Stimulated activated CD8-positive, alpha-beta memory T cell treated with anti-CD3 and anti-CD28 coated beads, Interleukin-2, amount 100 ng/mL, for 48 hours (primary cell): ENCODE data around the gene NFIB.

Experiments
- DNase-seq, 2 donors: peaks; one replicate each; pipeline ENCODE4 v3.0.0-alpha.2; 2020; ENCODE audit warnings: low read depth in 2 of 2

NFIB gene

DNA sequence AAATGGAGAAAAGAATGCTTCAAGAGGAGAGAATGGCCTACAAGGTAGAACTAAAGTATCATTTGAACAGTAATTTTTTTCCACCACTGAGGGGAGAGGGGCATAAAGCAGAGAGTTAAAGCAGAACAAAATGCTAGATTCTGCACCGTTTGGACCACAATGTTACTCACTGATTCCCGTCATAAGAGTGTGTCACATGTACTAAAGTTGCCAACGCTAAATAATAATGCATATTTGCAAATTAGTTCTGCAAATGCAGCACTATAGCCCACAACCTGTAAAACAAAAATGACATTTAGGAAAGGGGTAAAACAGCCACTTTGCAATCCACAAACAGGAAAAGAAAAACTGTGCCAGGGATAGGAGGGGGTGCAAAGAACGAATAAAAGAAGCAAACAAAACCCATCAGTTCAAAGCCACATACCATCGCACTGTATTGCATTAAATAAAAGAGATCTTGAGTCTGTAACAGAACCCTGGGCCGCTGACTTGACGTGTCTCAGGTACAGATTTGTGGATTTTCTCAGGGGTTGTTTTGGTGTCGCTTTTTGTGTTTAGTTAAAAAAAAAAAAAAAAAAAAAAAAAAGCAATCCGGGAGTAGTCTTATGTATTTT, 7.7 kb upstream of the NFIB start:
- DNase-seq, result no peak

DNA sequence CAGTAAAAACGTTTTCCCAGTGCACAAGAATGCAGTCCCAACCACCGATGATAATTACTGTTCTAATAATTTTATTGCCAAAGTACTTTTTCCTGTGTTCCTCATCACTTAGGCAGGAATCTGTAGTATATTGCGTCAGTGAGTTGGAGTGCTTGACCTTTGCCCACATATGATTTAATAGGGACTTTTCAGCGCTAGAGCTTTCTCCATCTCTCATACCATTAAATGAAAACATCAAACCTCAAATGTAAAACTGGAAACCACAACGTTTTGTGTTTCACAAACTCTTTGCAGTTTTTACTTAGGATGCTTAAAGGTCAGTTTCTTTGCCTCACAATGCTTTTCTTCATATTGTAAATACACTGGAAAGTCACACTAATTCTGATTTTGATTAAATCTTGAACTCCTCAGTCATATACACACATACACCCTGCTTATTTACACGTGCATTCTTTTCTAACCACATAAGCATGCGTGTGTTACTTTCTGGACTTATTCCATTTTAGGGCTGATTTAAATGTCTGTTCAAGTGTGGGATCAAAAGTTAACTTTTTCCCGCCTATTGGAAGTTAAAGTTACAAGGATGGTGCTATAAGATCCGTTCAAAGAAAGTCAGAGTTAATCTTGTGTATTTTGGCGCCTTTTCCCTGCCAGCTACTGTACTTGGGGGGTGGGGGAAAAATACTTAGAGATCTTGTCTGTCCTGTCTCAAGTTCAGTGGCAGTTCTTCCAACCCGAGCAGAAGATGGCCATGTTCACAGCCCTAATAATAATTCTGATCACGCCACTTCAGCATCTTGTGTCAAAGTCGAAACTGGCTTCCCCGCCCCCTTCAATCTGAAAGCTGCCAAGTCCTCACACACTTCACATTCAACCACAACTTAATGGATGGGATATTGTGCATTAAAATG, 6.6 kb upstream of the NFIB start:
- DNase-seq, result no peak

DNA sequence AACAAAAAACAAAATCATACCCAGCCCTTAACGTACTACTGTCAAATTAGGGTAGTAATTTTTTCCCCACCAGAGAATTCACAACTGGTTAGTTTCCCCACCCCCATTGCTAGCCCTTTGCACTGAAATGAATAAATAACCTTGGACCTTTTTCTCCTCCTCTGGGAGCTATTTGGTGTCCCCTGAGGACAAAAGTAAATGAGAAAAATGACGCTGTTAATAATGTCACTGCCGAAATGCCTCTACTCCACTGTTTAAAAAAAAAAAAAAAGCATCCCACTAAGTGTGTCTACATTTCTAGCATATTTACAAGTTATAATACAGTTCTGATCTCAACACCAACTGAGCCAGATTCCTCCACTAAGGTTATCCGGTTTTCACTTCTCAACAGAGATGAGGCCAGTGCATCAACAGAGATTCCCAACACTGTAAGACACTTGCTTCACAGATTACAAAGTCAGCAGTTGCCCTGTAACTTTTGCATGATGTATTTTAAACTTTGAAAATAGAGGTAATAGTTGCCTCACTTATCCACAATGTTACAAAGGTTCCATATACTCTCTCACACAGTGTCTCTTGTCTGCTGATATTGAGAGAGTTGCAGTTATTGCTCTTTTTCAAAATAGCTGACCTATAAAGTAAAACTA, 5.1 kb upstream of the NFIB start:
- no peak for DNase-seq

DNA sequence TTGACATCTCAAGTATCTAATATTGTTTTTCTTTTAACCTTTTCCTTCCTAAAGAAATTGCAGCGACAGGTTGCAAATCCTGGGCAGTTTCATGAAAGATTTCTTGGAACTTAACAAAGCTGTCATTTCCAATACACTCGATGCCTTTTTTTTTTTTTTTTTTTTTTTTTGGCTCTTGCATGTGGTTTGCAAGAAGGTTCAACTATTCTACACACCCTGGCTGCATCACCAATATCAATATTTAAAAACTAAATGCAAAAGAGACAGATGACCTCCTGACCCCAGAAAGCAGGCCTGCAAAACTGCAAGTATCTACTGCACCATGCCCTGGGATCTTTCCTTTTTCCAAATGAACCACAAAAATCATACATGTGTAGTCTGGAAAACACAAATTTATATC, 4.4 kb upstream of the NFIB start:
- no peak for DNase-seq

DNA sequence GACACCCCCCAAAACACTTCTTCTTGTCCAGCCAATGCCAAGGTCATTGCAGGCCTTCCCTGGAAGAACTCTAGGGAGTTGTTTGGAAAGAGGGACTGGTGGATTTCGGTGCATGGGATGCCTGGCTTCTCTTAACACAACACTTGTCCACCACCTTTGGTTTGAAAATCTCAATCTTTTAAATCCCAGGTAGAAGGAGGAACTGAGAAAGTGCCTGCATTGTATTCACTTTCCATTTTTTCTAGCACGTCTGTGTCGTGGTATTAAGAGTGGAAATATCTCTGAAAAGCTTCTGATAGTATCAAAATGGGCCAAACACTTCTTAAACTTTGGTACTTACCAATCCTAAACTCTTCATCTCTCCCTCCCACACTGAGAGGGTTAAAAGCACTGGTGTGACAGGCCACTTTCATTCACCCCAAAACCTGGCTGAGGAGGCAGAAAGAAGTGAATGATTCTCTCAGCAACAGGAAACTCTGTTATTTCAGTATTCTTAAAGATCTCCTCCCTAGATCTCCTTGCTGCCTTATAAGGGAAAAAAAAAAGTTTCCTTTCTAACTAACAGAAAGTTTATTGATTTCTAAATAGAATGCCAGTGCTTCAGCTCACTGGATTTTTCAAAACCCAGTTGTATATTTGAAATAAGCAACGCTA, 3.9 kb upstream of the NFIB start:
- no peak for DNase-seq

DNA sequence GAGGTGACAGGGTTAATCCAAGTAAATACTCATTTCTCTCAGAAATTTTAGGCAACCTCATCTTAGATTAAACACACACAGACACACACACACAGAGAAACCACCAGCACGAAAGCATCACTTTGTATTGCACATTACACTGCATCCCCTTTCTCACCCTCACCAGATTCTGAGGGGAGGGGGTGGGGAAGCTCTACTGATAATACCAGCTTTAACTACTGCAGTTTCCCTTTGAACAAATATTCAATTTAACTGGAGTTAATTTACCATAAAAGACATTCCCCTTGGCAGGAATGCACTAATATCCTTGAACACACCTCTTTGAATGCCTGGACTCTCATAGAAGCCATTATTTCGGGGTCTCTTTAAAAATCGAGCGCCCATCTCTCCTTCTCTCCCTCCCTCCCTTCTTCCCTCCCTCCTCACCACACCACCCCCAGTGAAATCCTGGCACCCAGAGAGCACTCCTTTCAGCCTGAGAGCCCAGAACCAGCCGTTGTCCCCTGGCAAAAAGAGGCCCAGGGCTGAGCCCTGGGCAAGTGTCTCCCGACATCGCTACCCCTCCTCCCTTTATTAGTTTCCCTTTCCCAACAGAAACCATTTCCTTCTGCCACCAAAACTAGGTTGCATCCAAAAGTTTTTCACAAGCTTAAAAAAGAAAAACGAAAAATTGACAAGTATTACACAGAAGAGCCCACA, 2.8 kb upstream of the NFIB start:
- DNase-seq, result no peak

DNA sequence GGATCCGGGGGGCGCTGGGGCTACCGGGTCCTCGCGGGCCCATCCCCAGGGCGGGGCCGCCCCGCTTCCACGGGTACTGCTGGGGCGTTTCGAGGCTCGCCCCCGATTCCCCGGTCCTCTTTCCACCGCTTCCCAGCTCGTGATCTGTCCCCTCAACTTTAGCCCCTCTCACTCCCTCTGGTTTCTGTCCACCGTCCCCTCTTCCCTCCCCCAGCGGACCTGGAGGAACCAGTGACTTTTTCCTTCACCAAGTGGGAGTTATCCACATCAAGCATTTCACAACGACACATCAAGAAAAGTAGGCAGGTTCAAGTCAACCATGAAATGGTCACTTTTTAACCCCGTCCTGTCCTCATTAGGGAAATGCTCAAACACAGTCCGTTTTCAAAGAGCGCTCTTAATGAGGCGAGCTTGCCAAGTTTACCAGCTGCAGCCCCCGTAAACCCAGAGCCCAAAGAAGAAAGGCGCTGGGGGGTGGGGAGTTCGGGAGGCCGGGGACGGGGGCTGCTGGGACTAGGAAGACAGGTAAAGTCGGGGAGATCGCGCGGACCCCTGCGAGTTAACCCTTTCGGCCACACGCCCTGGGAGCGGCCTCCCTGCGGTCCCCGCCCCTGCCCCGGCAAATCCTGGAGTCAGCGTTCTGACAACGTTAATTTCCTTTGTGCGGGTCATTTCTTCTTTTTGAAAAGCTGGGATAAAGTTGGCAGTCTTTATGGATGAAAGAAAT, 2.1 kb upstream of the NFIB start:
- DNase-seq, result no peak

DNA sequence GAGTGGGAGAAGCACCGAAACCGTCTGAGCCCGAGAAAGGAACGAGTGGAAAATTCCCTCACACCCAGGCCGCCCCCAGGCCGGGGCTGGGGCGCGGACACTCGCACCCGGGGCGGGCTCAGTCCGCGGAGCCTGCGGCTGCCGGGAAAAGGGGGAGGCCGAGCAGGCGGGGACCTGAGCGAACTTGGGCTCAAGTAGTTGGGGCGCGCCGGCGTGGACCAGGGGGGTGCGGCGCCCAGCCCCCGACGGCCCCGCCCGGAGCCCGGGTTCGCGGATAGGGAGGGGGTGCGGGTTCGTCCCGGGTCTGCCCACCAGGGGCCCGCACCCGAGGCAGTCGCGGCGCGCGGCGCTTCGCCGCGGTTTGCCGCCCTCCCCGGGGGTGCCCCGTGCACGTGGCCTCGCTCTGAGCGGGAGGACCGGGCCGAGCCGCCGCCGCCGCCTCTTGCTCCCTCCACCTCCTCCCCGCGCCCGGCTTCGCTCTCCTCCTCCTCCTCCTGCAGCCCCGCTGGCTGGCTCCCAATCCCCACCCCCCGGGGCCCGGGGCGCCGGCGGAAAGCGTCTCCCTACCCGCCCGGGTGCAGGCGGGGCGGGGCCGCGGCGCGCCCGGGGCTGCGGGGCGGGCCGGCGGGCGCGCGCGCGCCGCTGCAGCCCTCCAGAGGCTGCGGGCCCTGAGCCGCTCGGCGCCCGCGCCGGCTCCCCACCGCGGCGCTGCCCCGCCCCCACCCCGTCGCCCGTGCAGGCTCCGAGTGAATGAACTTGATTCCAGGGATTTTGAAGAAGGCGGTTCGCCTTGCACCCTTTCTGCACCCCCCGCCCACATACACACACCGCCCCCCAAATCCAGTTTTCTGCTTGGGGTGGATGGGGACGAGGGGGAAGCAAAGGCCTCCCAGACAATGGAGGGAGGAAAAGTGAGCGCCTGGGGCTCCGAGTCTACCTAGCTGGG, 1.3 kb upstream of the NFIB start:
- DNase-seq, result no peak

DNA sequence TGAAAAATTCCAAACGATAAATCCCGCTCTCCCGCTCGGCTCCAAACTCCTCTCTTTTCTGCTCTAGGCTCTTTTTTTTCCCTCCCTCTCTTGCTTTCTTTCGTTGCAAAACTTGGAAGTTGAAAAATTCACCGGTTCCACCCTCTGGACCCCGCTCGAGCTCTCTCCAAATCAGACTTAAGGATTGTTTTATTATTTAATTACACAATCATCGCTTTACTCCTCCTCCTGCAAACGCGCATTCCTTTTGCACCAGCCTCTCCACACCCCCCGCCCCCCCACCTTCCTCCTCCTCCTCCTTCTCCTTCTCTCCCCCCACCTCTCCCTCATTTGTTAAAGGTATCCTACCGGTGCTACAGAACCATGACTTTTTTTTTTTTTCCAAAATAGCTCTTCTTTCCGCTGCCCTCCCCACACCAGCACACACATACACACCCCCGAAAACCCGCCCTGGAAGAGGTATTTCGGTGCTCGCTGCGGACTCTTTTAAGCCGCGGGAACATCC, 535 bp upstream of the NFIB start:
- no peak for DNase-seq

DNA sequence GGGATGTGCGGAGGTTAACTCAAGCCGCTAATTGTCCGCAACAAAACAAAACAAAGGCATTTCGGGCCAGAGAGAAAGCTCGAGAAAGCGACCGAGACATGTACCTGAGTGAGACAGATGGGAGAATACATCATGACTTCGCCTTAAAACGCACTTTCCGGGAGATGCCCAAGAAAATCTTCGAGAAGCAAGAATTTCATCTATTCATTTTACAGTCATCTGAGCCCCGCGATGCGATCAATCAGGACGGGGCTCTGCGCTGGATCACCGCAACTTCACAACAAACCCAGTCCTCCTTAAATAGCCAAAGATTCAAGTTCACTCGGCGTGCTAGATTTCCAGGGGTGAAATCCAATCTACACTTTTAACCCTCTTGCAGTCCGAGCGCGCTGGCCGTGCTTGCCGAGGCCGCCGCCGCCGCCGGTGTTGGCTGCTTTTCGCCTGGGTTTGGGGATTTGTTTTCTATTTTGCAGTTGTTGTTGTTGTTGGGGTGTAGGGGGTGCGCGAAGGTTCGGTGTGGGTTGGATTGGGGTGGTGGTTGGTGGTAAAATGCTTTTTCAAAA, 482 bp downstream of the NFIB start:
- DNase-seq, result no peak

DNA sequence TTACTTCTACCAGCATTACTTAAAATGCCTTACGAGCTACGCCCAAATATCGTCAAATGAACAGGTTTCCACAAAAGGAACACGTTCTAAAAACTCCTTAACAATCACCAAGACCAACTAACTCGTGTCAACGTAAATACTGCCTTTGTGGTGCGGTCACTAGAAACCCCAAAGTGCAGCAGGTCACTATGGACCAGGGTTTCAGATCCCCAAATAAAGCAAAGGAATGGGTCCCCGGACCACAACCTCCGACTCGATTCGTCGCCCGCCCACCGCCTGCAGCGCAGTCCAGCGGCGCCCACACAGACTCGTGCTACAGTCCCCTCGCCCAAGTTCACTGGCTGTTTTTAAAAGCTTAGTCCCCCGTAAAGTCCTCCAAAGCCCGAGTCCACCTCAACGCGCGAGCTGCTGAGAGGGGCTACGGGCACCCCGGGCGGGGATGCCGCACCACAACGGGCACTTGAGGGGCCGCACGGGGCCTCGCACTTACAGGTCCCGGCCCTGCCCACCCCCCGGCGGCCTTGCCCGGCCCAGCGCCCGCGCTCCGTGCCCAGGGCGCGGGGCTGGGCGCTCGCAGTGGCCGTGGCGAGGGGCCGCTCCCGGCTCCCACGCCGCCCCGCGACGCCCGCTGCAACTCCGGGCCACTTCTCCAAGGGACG, 1.1 kb downstream of the NFIB start:
- no peak for DNase-seq

DNA sequence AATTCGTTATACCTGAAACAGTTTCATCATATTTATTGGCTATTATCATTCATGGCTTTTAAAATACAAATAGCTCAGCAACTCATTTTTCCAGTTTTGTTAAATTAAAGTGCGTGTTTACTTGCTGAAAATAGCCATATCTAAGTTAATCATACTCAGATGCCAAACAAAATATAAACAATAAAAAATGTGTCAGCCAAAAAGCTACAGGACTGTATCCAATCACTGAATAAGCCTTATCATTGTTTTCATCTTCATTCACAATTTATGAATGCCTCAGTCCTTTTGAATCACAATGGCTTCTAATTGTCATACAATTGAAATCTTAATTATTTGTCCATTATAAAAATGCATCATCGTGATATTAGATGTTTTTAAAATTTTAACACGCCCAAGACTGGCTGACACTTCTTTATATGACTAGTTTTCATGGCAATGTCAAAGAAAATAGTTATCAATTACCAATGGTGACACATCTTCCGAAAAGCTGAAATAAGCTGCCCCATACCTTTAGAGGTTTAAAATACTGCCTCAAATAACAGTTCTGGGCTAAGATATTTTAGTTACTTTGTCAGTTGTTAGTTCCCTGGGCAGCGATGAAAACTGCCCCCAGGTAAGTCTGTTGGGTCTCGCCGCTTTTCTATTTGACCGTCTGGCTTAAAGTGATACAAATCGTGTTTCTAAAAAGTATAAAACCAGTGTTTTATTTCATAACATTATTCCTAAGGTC, 1.8 kb downstream of the NFIB start:
- DNase-seq, result no peak

DNA sequence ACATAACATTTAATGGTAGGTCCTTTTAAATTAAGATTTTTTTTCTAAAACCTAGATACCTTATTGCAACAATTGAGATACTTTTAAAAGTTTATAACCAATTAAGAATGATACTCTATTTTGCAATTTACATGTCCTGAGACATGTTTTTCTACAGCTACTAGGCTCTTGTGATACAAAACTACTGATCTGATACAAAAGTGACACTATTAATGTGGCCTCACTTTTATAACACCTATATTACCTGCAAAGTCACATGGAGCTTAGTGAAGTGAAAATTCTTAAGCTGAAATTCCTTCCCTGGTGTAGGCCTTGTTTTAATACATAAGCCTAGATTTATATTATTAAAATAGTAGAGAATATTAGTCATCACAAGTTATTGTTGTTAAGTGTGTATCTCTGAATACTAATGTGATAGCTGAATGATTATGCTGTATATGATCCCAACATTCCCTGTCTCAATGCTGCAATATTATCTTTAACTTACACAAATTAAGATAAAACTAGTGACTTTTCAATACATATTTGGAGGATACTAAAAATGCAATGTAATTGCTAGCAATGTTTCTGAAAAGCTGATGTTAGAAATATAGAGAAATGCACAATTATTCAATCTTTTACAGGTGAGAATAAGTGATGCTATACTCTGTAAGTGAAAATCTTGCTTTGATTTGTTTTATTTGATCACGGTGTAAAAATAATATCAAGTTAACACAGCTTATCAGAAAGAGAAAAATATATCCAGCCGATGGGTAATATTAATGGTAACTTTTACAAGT, 2.6 kb downstream of the NFIB start:
- DNase-seq, result no peak

DNA sequence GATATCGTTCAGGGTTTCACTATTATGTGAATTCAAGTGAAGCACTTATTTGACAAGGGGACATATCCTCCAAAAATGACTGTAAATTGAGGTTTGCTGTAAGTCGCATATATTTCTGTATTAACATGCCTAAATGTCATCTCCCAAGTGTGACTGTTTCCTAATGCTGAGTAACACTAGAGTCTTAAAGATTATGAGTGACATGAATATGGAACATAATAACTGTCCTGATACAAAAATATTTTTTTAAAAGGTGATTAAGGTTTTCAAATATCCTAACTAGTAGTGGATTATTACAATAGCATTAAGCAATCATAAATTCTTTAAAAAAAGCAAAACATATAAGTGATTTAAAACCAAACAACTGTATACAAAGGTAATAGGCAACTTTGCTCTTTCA, 3.6 kb downstream of the NFIB start:
- DNase-seq, result no peak

DNA sequence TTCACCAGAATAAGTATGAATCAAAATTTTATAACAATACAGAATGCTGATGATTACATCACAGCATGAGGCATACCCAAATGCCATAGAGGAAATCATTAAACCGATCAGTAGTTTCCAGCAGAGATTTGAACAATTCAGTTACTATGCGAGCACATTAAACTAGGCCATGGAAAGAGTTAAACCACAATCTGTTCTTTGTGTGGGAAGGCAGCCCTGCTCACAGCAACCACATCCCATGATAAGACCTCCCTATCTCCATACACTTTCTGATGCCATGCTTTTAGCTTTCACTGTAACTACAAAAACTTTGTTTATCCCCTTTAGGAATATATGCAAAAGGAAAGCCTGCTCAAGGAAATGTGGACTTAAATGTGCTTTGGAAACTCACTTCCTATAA, 4.5 kb downstream of the NFIB start:
- no peak for DNase-seq

DNA sequence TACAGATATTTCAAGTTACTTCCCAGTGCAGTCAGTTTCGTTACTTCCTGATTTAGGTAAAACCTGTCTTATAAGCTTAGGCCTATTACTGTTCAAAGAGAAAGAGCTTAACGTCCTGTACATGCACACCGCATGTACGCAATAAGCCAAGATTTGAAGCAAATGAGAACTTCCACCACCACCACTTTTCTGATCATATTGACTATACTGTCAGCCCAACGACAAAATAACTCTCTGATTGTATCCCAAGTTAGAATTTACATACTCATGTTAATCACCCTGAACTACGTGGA, 5.1 kb downstream of the NFIB start:
- no peak for DNase-seq

DNA sequence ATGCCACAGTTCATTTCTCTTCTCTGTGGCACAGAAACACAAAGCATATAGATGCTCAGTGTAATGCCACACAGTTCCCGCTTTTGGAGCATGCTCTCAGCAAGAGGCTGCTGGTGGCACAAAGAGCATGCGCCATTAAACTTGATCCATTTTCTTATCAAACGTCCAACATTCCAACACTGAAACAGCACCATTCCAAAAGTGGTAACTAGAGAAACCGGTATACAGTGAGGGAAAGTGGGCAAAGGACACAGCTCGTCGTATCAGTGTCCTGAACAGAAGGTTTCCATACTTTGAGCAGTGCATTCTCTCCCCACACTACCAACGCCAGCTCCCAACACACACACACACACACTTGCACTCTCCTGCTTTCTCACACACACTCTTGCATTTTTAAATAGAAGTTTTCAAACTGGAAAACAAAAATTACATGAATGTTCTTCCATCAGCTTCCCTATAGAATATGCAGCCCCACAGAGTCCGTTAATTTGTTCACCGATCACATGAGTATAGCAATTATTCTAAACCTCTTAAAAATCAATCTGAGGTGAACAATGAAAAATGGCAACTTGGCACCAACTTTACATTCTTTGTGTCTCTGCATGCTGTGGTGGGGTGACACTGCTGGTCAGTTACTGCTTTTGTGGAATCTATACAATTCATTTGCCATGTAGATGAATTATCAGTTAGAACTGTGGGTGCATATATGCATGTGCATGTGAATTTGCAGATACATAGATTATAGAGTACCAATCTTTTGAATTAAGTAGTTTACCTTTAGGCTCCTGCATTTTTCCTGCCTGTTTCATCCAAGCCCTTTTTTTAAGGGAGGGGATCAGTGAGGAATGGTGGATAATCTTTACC, 5.7 kb downstream of the NFIB start:
- DNase-seq, result no peak
